Activated CD4-positive, alpha-beta T cell treated with anti-CD3 and anti-CD28 coated beads, Interleukin-2, amount 10 ng/mL, durations not matched to agents 24 days and 14 days (primary cell): ENCODE data around the gene ARMC2. TPM values are rescaled to one million over a fixed set of nuclear protein-coding genes. Genes with fewer than 3 reads are reported as not detected.
A peak's percentile ranks its signal among the peaks of the same experiment; 100 is the strongest.
"Not testable (repeated sequence)": the region's sequence is repeated elsewhere in the genome, so short reads cannot be mapped to it uniquely, and the experiment has no call there.

Experiments used
- DNase-seq: peaks from one replicate; pipeline ENCODE4 v3.0.0; 2022
- H3K27ac Mint-ChIP-seq: one replicate; pipeline ENCODE4 v1.8.0; 2022; ENCODE audit warnings: mild to moderate bottlenecking, mixed read lengths
- H3K27me3 Mint-ChIP-seq: one replicate; pipeline ENCODE4 v1.8.0; 2022; ENCODE audit warnings: mixed read lengths
- H3K36me3 Mint-ChIP-seq: one replicate; pipeline ENCODE4 v1.8.0; 2022; ENCODE audit warnings: low read depth, mild to moderate bottlenecking, mixed read lengths
- H3K4me1 Mint-ChIP-seq: one replicate; pipeline ENCODE4 v1.8.0; 2021; ENCODE audit warnings: mixed read lengths
- H3K4me3 Mint-ChIP-seq: one replicate; pipeline ENCODE4 v1.8.0; 2022; ENCODE audit warnings: mild to moderate bottlenecking, moderate library complexity, mixed read lengths
- H3K9me3 Mint-ChIP-seq: one replicate; pipeline ENCODE4 v1.8.0; 2021; ENCODE audit warnings: mixed read lengths
- intact Hi-C: fragments of 100-400 bp; cut with micrococcal nuclease; formaldehyde crosslinking; loops from one replicate; pipeline ENCODE4 v1.15.1; 2023
- total RNA-seq: library from RNA; stranded (reverse); gene quantifications from 2 replicates; pipeline ENCODE4 v1.2.3, GENCODE V29; 2022

ARMC2 gene
- total RNA-seq, 1 donor from 2014 or later = 3.3 TPM

GRCh38 chr6:108921547-108922361 is 73.5 kb downstream of the ARMC2 start:
- Mint-ChIP-seq H3K4me1 (peaks cover 24% of the 10 kb centered on the region), H3K4me3 (no peak overlapping the region), H3K36me3 (peaks cover 6% of the 10 kb centered on the region), H3K9me3 (peaks cover 5% of the 10 kb centered on the region), H3K27me3 (peaks cover 40% of the 10 kb centered on the region), H3K27ac (peak overlapping the region; percentile 18)
- peak; percentile 68 for DNase-seq
- intact Hi-C loops = loop anchor here (1.0 to 5.0 kb wide), 5 partner anchors 21 to 151 kb away; no protein-coding TSS in a partner anchor

DNA sequence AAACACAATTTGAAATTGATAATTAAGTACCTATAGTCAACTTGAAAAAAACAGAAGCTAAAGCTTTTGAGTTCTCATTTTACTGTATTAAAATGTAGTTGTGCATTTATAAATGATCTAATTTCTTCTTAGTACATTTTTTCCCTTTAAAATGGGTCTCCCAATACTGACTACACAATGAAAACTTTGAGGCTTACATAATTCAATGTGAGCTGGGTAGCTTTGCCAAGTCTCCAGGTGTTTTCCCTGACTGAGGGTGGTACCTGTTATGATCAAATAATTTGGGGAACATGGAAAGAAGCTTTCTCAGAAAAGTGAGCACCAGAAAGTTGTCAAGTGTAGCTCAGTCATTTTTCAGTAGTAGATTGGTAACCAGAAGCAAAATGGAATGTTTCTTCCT is 74.3 kb downstream of the ARMC2 start:
- Mint-ChIP-seq H3K27ac (no peak overlapping the region), H3K4me3 (no peak overlapping the region), H3K4me1 (peaks cover 24% of the 10 kb centered on the region), H3K27me3 (peaks cover 34% of the 10 kb centered on the region), H3K9me3 (peaks cover 5% of the 10 kb centered on the region), H3K36me3 (peaks cover 6% of the 10 kb centered on the region)
- no peak for DNase-seq
- intact Hi-C loops = loop anchor here (5.0 kb wide), 1 partner anchor 150 kb away; no protein-coding TSS in a partner anchor

DNA sequence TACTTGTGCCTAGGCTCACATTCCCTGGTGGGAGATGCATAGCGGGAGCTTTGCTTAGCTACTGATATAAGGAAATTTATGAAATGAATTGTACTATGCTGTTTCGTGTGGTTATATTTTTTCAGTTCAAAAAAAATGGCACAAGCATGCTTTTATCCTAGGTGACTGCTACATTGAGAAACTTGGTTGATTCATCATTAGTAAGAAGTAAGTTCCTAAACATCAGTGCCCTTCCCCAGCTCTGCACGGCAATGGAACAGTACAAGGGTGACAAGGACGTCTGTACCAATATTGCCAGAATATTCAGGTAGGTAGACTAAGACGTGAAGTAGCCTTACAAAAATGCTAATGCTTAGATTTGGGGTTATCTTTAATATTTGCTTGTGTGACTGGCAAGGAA is 79.7 kb downstream of the ARMC2 start:
- Mint-ChIP-seq H3K4me3 (no peak overlapping the region), H3K9me3 (peaks cover 5% of the 10 kb centered on the region), H3K36me3 (peaks cover 6% of the 10 kb centered on the region), H3K27ac (no peak overlapping the region), H3K4me1 (peaks cover 9% of the 10 kb centered on the region), H3K27me3 (peaks cover 44% of the 10 kb centered on the region)
- DNase-seq = no peak
- intact Hi-C loops = no loop called here

GRCh38 chr6:108928650-108929049 is 80.4 kb downstream of the ARMC2 start:
- H3K9me3 Mint-ChIP-seq = peaks cover 5% of the 10 kb centered on the region
- H3K4me1 Mint-ChIP-seq = peaks cover 9% of the 10 kb centered on the region
- no peak overlapping the region for H3K27ac Mint-ChIP-seq
- no peak for DNase-seq
- intact Hi-C loops = no loop called here
- peaks cover 49% of the 10 kb centered on the region for H3K27me3 Mint-ChIP-seq
- peaks cover 6% of the 10 kb centered on the region for H3K36me3 Mint-ChIP-seq
- no peak overlapping the region for H3K4me3 Mint-ChIP-seq

GRCh38 chr6:108931090-108931489 is 82.9 kb downstream of the ARMC2 start:
- H3K36me3 Mint-ChIP-seq, DNase-seq, H3K27ac Mint-ChIP-seq, H3K4me3 Mint-ChIP-seq, H3K4me1 Mint-ChIP-seq, intact Hi-C loops, H3K9me3 Mint-ChIP-seq: not testable (repeated sequence)
- peaks cover 50% of the 10 kb centered on the region for H3K27me3 Mint-ChIP-seq

GRCh38 chr6:108937170-108937569 is 88.9 kb downstream of the ARMC2 start:
- Mint-ChIP-seq H3K27me3 (peaks cover 19% of the 10 kb centered on the region), H3K9me3 (peaks cover 9% of the 10 kb centered on the region), H3K4me3 (no peak overlapping the region), H3K4me1 (peaks cover 19% of the 10 kb centered on the region), H3K36me3 (peaks cover 9% of the 10 kb centered on the region), H3K27ac (no peak overlapping the region)
- no peak for DNase-seq
- intact Hi-C loops = no loop called here

- intact Hi-C loops = no loop called here
- peaks cover 9% of the 10 kb centered on the region for H3K9me3 Mint-ChIP-seq
- no peak overlapping the region for H3K27ac Mint-ChIP-seq
Measured at GRCh38 chr6:108940741-108941140, 92.5 kb downstream of the ARMC2 start.

DNA sequence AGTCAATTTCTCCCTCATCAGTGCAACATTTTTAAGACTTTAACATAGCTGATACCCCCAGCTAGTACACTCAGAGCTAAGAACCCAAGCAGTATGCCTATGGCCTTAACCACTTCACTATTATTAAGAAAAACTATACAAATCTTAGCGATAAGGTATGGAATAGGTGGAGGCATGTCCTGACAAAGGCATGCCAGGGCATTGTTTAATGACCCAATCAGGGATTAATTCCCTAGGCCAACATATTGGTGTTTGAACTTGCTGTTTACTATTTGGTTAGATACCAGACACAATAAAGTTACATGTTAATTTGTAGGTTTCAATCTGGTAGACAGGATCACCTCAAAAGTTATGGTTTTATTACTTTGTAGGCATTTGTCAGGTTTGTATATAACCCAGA is 93.1 kb downstream of the ARMC2 start:
- Mint-ChIP-seq H3K9me3 (peaks cover 9% of the 10 kb centered on the region), H3K4me3 (no peak overlapping the region), H3K36me3 (peaks cover 9% of the 10 kb centered on the region), H3K27ac (peak overlapping the region; percentile 10), H3K27me3 (peaks cover 4% of the 10 kb centered on the region), H3K4me1 (peaks cover 51% of the 10 kb centered on the region)
- intact Hi-C loops = no loop called here
- no peak for DNase-seq

More at GRCh38 chr6:108940741-108941140, 92.5 kb downstream of the ARMC2 start:
- peaks cover 45% of the 10 kb centered on the region for H3K4me1 Mint-ChIP-seq
- H3K36me3 Mint-ChIP-seq = peaks cover 9% of the 10 kb centered on the region
- DNase-seq = no peak
- no peak overlapping the region for H3K4me3 Mint-ChIP-seq
- peaks cover 4% of the 10 kb centered on the region for H3K27me3 Mint-ChIP-seq

DNA sequence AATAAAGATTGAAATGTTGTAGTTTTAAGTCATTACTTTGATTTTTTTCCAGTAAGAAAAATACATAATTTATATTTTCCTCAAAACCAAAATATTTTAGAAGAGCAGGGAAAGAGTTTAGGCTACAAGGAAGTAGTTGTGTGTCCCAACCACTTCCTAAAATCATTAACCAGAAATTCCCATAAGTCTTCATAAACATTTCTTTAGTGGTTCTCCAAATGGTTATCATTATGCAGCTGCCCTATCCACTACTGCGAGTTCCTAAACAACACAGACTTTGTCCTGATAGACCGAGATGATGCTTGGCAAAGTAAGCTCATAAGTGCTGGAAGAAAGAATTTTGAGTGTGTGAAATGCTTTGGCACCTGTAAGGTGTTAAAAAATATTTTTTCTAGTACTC is 93.6 kb downstream of the ARMC2 start:
- DNase-seq = no peak
- H3K27me3 Mint-ChIP-seq = no peaks in the 10 kb centered on the region
- H3K4me1 Mint-ChIP-seq = peaks cover 52% of the 10 kb centered on the region
- peaks cover 9% of the 10 kb centered on the region for H3K9me3 Mint-ChIP-seq
- H3K27ac Mint-ChIP-seq = no peak overlapping the region
- H3K4me3 Mint-ChIP-seq = no peak overlapping the region
- H3K36me3 Mint-ChIP-seq = peaks cover 9% of the 10 kb centered on the region
- intact Hi-C loops = loop anchor here (1.0 to 2.0 kb wide), 5 partner anchors 21 to 383 kb away; no protein-coding TSS in a partner anchor

DNA sequence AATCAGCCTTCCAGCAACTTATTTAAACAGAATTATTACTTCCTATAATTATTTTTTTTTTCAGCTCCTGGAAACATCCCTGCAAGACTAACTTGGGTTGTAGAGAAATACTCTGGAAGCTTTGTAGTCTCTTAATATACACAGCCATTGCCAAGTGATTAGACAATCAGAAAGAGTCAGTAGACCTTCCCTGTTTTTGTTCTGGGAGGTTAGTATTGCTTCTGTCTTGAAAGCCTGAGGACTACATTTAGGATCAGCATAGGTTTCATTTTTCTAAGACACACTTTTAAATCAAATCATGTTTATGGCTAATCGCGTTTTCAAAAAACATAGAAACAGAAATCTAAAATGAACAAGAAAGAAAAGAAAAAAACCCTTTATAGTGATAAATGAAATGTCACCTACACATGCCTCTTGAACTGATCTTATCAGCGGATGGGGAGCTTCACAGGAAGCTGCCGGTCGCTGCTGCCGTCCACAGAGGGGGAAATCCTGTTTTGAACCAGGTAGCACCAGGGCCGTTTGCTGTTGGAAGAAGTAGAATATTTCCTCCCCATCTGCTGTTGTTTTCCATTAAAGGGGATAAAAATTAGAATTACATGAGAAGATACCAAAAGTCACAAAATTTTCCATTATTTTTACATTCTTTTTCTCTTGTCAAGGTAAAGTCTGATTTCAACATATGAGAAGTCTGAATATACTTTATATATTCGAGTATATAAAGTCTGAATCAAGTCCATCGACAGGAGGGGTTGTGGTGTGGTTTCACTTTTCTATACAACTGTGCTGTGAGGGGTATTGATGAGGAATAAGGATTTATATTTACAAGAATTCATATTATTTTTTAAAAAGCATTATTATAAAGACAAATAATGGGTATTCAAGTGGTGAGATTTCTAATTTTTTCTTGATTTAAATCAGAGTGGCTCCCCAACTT is 94.6 kb downstream of the ARMC2 start:
- Mint-ChIP-seq H3K27ac (peak overlapping the region; percentile 76), H3K4me1 (peaks cover 58% of the 10 kb centered on the region), H3K27me3 (no peaks in the 10 kb centered on the region), H3K36me3 (peaks cover 9% of the 10 kb centered on the region), H3K9me3 (peaks cover 9% of the 10 kb centered on the region), H3K4me3 (peak overlapping the region; percentile 63)
- intact Hi-C loops = loop anchor here (1.0 to 2.0 kb wide), 5 partner anchors 22 to 384 kb away; no protein-coding TSS in a partner anchor
- DNase-seq = peak; percentile 89

GRCh38 chr6:108944071-108944470 is 95.8 kb downstream of the ARMC2 start:
- no peak overlapping the region for H3K4me3 Mint-ChIP-seq
- peaks cover 9% of the 10 kb centered on the region for H3K36me3 Mint-ChIP-seq

DNA sequence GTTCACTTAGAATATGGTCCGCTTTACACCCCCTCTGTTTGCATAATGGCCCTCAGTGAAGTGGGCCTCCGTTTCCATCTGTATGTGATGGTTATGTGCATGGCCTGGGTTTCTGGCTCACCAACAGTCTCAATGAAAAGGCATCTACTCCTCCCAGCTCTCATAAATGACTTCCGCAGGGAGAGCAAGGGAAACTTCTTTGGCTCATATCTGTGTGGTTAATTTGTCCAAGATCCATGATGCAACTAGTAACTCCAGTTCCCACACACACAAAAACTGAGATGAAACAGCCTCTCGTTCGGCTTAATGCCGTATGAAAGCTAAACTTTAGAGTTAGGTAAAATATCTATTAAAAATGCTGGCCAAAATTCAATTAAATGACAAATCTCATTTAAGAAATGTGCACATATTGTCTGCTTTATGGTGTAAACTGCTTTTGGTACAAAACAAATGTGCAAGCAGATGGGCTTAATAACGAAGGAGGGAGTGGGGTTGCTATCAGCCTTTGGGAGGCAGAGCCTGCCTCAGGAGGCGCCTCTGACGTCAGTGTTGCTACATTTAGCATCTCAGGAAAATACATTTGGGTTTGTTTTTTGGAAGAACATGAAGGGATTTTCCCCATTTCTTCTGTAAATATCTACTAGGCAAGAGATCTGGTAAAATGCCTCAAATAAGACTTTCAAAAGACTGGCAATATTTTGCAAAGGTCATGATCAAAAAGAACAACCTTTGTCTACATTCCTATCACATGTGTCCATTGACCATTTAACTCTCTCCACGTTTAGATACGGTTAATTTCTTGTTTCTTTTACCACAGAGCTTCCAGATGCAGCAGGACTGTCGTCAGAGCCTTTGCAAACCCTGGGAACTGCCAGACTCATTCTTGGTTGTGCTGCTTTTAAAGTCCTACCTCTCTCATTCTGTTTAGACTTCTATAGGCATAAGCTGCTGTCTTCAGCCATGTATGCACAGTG is 96.8 kb downstream of the ARMC2 start:
- intact Hi-C loops = loop anchor here (2.0 kb wide), 1 partner anchor 70 kb away; no protein-coding TSS in a partner anchor

More at GRCh38 chr6:108944071-108944470, 95.8 kb downstream of the ARMC2 start:
- no peak overlapping the region for H3K27ac Mint-ChIP-seq
- intact Hi-C loops = loop anchor here (2.0 kb wide), 1 partner anchor 69 kb away; no protein-coding TSS in a partner anchor
- peaks cover 62% of the 10 kb centered on the region for H3K4me1 Mint-ChIP-seq
- H3K9me3 Mint-ChIP-seq = peaks cover 9% of the 10 kb centered on the region
- H3K27me3 Mint-ChIP-seq = no peaks in the 10 kb centered on the region
- DNase-seq = no peak

More for the DNA sequence above, 96.8 kb downstream of the ARMC2 start:
- H3K27me3 Mint-ChIP-seq = no peaks in the 10 kb centered on the region
- peaks cover 5% of the 10 kb centered on the region for H3K9me3 Mint-ChIP-seq
- H3K4me1 Mint-ChIP-seq = peaks cover 57% of the 10 kb centered on the region
- peak overlapping the region; percentile 27 for H3K4me3 Mint-ChIP-seq
- DNase-seq = no peak
- H3K36me3 Mint-ChIP-seq = peaks cover 3% of the 10 kb centered on the region
- peak overlapping the region; percentile 34 for H3K27ac Mint-ChIP-seq
